Body of pancreas (tissue), 4 donors: ENCODE measurements around the gene ODF4.

Experiments used
- CTCF ChIP-seq, 7 experiments: fragments of 450-650 bp in 4 of 7; fragments of 200-600 bp in 3 of 7; sonication (generic) in 3 of 7; IDR thresholded peaks; one replicate each; pipeline ENCODE4 v1.5.1; 2016 to 2019; ENCODE audit warnings: antibody characterized with exemption in 7 of 7
- POLR2A ChIP-seq, 3 donors: fragments of 450-650 bp; IDR thresholded peaks; one replicate each; pipeline ENCODE4 v1.6.1; 2016; ENCODE audit warnings: antibody characterized with exemption in 3 of 3, mild to moderate bottlenecking in 2 of 3

- peak; percentile 73 to 93 (median 87) for TF ChIP-seq CTCF (IDR thresholded peaks at IDR 0.05)
- TF ChIP-seq POLR2A (IDR thresholded peaks at IDR 0.05) = no peak
Observed at GRCh38 chr17:8300627-8301242, 38.9 kb upstream of the ODF4 start.
